Breast epithelium (tissue), 3 donors: ENCODE data around the gene RELN.

Experiments
- CTCF ChIP-seq, 3 donors: fragments of 450-650 bp; IDR thresholded peaks; one replicate each; pipeline ENCODE4 v1.5.1; 2016 to 2017; ENCODE audit warnings: antibody characterized with exemption in 3 of 3, mild to moderate bottlenecking in 3 of 3, moderate library complexity in 3 of 3
- POLR2A ChIP-seq: fragments of 450-650 bp; IDR thresholded peaks from one replicate; pipeline ENCODE4 v1.6.1; 2016; ENCODE audit warnings: antibody characterized with exemption, mild to moderate bottlenecking, moderate library complexity
- POLR2AphosphoS5 ChIP-seq, 3 donors: sonication (generic); formaldehyde crosslinking; IDR thresholded peaks; one replicate each; pipeline ENCODE4 v1.6.1; 2017; ENCODE audit warnings: antibody characterized with exemption in 3 of 3

- no peak for TF ChIP-seq POLR2AphosphoS5 (IDR thresholded peaks at IDR 0.05)
- TF ChIP-seq CTCF (IDR thresholded peaks at IDR 0.05): no peak
- TF ChIP-seq POLR2A: no peak
Observed at GRCh38 chr7:104034679-104035078, 45.2 kb upstream of the RELN start.
